Activated gamma-delta T cell treated with Interleukin-2 at 50 U/mL for 16 hours (primary cell): ENCODE measurements around the gene ST14.
"Not testable (repeated sequence)": the region's sequence is repeated elsewhere in the genome, so short reads cannot be mapped to it uniquely, and the experiment has no call there.

Experiments used
- DNase-seq: peaks from one replicate; pipeline ENCODE4 v3.0.0-alpha.2; 2020

ST14 gene

DNA sequence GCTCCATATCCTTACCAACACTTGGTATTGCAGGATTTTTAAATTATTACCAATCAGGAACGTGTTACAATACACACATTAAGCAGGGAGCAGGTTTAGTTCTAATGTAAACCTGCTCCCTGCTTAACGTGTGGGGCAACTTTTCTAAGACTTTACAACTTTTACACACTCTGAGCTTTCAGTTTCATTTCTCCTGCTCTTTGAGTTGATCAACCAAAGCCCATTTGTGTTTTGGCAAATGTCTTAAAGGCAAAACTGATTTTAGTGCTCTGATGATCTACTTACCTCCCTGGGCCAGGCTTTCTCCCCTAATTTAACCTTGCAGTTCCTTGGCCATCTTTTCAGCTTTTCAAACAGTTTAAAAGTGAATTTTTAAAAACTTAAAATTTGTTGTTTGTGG lies 84.2 kb downstream of the ST14 start:
- no peak for DNase-seq

DNA sequence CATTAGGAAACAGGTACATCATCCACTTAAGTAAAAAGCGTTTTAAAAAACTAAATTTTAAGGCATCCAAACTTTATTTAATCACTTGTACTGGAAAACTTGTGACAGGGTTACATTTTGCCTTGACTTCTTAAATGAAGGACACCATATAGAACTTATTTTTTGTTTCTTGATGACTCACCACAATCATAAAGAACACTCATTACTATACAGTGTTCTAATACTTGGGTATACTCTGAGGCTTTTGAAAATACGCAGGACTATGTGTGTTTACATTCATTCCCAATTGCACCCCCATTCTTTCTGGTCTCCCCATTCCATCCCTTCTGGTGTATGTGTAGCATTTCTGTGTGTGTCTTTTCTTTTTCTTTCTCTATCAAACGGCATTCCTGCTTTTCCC lies 85.3 kb downstream of the ST14 start:
- no peak for DNase-seq

DNA sequence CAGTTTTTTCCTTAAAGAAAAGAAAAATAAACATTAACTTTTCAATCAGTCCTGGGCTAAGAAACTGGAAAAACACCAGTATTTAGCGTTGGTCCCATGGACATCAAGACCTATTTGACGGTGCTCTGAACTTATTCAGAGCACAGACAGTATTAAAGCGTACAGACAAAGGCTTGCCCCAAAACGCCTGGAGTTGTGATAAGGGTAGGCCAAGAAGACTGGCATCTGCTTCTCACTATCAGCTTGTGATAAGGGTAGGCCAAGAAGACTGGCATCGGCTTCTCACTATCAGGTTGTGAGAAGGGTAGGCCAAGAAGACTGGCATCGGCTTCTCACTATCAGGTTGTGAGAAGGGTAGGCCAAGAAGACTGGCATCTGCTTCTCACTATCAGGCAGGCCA lies 85.8 kb downstream of the ST14 start:
- DNase-seq = not testable (repeated sequence)

GRCh38 chr11:130246270-130246669 lies 86.7 kb downstream of the ST14 start:
- DNase-seq = no peak

GRCh38 chr11:130246738-130247137 lies 87.2 kb downstream of the ST14 start:
- no peak for DNase-seq

DNA sequence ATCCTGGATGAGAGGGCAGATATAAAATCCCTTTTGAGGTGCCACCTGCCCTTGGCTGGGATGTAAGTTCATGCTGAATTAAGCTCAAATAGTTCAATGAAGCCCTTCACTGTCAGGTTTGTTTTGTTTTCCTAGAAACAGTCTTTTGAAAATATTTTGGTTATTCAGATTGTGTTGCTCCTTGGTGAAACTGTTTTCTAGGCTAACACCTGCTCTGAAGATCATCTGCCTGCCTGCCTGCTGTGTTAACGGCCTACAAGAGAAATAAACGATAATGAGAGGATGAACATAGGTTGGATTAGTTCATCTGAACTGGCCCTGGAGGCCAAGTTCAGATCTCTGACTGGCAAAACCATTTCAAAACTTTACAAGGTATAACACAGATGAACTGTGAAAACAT lies 87.7 kb downstream of the ST14 start:
- DNase-seq = no peak

DNA sequence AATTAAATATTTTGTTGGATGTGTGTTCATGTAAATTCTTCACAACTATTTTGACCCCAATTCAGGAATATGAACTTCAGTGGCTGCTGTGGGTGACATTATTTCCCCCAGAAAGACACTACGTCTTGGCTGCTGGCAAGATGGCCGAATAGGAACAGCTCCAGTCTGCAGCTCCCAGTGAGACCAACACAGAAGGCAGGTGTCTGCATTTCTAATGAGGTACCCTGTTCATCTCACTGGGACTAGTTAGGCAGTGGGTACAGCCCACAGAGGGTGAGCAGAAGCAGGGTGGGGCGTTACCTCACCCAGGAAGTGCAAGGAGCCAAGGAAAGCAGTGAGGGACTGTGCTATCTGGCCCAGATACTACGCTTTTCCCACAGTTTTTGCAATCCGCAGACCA lies 89.8 kb downstream of the ST14 start:
- no peak for DNase-seq

GRCh38 chr11:130249929-130250328 lies 90.3 kb downstream of the ST14 start:
- DNase-seq = not testable (repeated sequence)

- not testable (repeated sequence) for DNase-seq
These were observed 92.2 kb downstream of the ST14 start for GRCh38 chr11:130251763-130252162.
